PC-9 (cell line): ENCODE results near the gene CCDC80. TPM values are rescaled to one million over a fixed set of nuclear protein-coding genes. Genes with fewer than 3 reads are reported as not detected.

Experiments used
- BruUV-seq: library from RNA; stranded (reverse); fragments of 400-500 nt; replicated peaks from 2 replicates; lab custom pipeline; 2021; lab: Mats Ljungman, UMichigan
- CTCF ChIA-PET: fragments of 300-600 bp; sonication (Branson Sonifier 250); formaldehyde crosslinking; loops from one replicate; lab custom pipeline; 2022; ENCODE audit warnings: antibody characterized with exemption; lab: Charles Lee
- POLR2A ChIA-PET: fragments of 300-600 bp; sonication (Branson Sonifier 250); formaldehyde crosslinking; loops from one replicate; lab custom pipeline; 2022; ENCODE audit warnings: antibody characterized with exemption; ENCODE audit not compliant: unreplicated experiment; lab: Charles Lee
- DNase-seq, 2 experiments: peaks; one replicate each; pipeline versions ENCODE4 v3.0.0 to v3.0.0-alpha.2; 2015 to 2022; ENCODE audit warnings: mixed read lengths in 1 of 2
- H2AFZ ChIP-seq: fragments of 200-600 bp; sonication (generic); 2 replicates; pipeline ENCODE4 v1.8.1; 2017; ENCODE audit warnings: antibody characterized with exemption
- H3F3A ChIP-seq: fragments of 200-600 bp; sonication (generic); 2 replicates; pipeline ENCODE4 v1.8.1; 2017; ENCODE audit warnings: antibody characterized with exemption, mild to moderate bottlenecking, low read depth; ENCODE audit not compliant: insufficient read depth
- H3K27ac ChIP-seq: fragments of 200-600 bp; sonication (generic); 2 replicates; pipeline ENCODE4 v1.6.1; 2016; ENCODE audit warnings: mixed run types
- H3K27me3 ChIP-seq: fragments of 200-600 bp; sonication (generic); 2 replicates; pipeline ENCODE4 v1.6.1; 2016; ENCODE audit warnings: low read depth, mixed run types; ENCODE audit not compliant: insufficient read depth
- H3K36me3 ChIP-seq: fragments of 200-600 bp; sonication (generic); 2 replicates; pipeline ENCODE4 v1.6.1; 2016; ENCODE audit warnings: low read depth, mixed run types
- H3K4me1 ChIP-seq: fragments of 200-600 bp; sonication (generic); replicated peaks from 2 replicates; pipeline ENCODE4 v1.6.1; 2016; ENCODE audit warnings: mixed run types; ENCODE audit not compliant: insufficient read depth
- H3K4me2 ChIP-seq: fragments of 200-600 bp; sonication (generic); 2 replicates; pipeline ENCODE4 v1.6.1; 2017; ENCODE audit warnings: mixed run types
- H3K4me3 ChIP-seq: fragments of 200-600 bp; sonication (generic); 2 replicates; pipeline ENCODE4 v1.6.1; 2016; ENCODE audit warnings: mixed run types
- H3K79me2 ChIP-seq: fragments of 200-600 bp; sonication (generic); 2 replicates; pipeline ENCODE4 v1.6.1; 2017; ENCODE audit warnings: low read depth, mixed run types
- H3K9me2 ChIP-seq: fragments of 200-600 bp; sonication (generic); 2 replicates; pipeline ENCODE4 v1.8.1; 2017; ENCODE audit warnings: mild to moderate bottlenecking; ENCODE audit not compliant: insufficient read depth
- H3K9me3 ChIP-seq: fragments of 200-600 bp; sonication (generic); 2 replicates; pipeline ENCODE4 v1.8.1; 2016; ENCODE audit warnings: low read depth; ENCODE audit not compliant: insufficient read depth
- H4K20me1 ChIP-seq: fragments of 200-600 bp; sonication (generic); 2 replicates; pipeline ENCODE4 v1.8.1; 2017; ENCODE audit not compliant: insufficient read depth
- CTCF ChIP-seq: fragments of 200-600 bp; sonication (generic); conservative IDR thresholded peaks from 2 replicates; pipeline ENCODE4 v1.6.1; 2017; ENCODE audit warnings: mixed run types, antibody characterized with exemption, mild to moderate bottlenecking, moderate library complexity
- EZH2 ChIP-seq: fragments of 200-600 bp; sonication (generic); IDR thresholded peaks from 2 replicates; pipeline ENCODE4 v1.8.0; 2017; ENCODE audit warnings: antibody characterized with exemption, low read depth
- intact Hi-C: fragments of 100-400 bp; cut with micrococcal nuclease; formaldehyde crosslinking; loops from one replicate; pipeline ENCODE4 v1.10.0; 2022; ENCODE audit not compliant: unreplicated experiment
- total RNA-seq: library from RNA; stranded (reverse); gene quantifications from 2 replicates; pipeline ENCODE4 v1.2.3, GENCODE V29; 2021

The CCDC80 gene
- total RNA-seq, 1 experiment from 2014 or later, result 162 TPM

- ChIA-PET CTCF (interaction anchor here (0.5 to 0.7 kb wide), 2 partner anchors 165 to 174 kb away, joined by 3 to 12 read pairs; no protein-coding TSS in a partner anchor), POLR2A (interaction anchor here (0.5 kb wide), 1 partner anchor 846 kb away, joined by 15 read pairs; no protein-coding TSS in a partner anchor)
- Histone ChIP-seq H3K79me2 (peaks cover 57% of the 10 kb centered on the region), H3K4me2 (peak overlapping the region; percentile 80), H3K27me3 (no peaks in the 10 kb centered on the region), H3K36me3 (no peaks in the 10 kb centered on the region), H3K27ac (peak overlapping the region; percentile 88), H3F3A (peaks cover 20% of the 10 kb centered on the region), H4K20me1 (peaks cover 10% of the 10 kb centered on the region; the same call in 1 of the 2 replicates), H3K9me2 (no peaks in the 10 kb centered on the region), H3K9me3 (no peaks in the 10 kb centered on the region), H2AFZ (peak overlapping the region; percentile 93), H3K4me3 (peak overlapping the region; percentile 93), H3K4me1 (peaks cover 25% of the 10 kb centered on the region)
- intact Hi-C loops, result loop anchor here (5.0 to 10.0 kb wide), 2 partner anchors 431 to 1134 kb away; partner anchors contain the start of genes GTPBP8 and USF3
- TSS peak; percentile 59 for BruUV-seq
- DNase-seq, result peak; percentile 63 to 64
- no peak for TF ChIP-seq CTCF
- TF ChIP-seq EZH2, result no peak
Observed at GRCh38 chr3:112560721-112561483, 80.0 kb downstream of the CCDC80 start.

DNA sequence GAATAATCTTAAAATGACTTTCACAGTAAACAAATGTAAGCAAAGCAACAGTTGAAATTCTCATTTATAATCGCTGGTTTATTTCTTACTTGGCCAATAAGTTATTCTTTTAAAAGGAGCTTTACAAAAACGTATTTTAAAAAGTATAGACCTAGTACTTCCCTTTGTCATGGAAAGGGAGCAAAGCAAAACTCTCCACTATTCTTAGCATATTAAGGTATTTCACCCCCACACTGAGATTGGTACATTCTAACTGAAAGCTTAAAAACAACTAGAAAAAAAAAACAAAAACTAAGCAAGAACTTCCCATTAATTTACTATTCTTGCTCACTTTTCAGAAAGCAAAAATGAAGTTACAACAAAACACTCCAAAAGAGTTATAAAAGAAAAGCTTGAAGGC is 80.6 kb downstream of the CCDC80 start:
- Histone ChIP-seq H2AFZ (peak overlapping the region; percentile 93; the same call in 1 of the 2 replicates), H4K20me1 (peaks cover 14% of the 10 kb centered on the region; the same call in 1 of the 2 replicates), H3K9me3 (no peaks in the 10 kb centered on the region), H3K79me2 (peaks cover 63% of the 10 kb centered on the region), H3K4me3 (peak overlapping the region; percentile 93), H3F3A (peaks cover 20% of the 10 kb centered on the region), H3K4me2 (peak overlapping the region; percentile 80), H3K9me2 (no peaks in the 10 kb centered on the region), H3K27ac (peak overlapping the region; percentile 88), H3K27me3 (no peaks in the 10 kb centered on the region), H3K36me3 (no peaks in the 10 kb centered on the region), H3K4me1 (peaks cover 25% of the 10 kb centered on the region)
- ChIA-PET POLR2A (no interaction called here), CTCF (interaction anchor here (0.5 kb wide), 1 partner anchor 164 kb away, joined by 12 read pairs; no protein-coding TSS in a partner anchor)
- TF ChIP-seq EZH2 (no peak), CTCF (no peak)
- no TSS peak for BruUV-seq
- DNase-seq, result no peak
- intact Hi-C loops, result loop anchor here (5.0 to 10.0 kb wide), 2 partner anchors 432 to 1134 kb away; partner anchors contain the start of genes GTPBP8 and USF3

DNA sequence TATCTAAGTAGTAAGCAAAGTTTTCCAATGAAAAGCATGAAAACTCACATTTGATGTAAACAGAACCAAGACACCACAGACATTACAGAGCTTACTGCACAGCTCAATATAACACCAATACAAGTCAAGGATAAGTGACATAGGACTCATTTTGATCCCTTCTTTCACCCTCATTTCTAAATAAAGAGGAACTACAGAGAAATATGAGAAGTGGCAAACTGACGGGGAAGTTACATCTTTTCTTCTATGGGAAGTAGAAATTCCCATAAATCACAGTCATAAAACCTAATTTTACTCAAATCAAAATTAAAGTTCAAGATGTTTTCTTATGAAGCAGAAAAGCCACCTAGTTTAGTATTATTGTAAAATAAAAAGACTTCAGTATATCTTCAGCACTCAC is 83.0 kb downstream of the CCDC80 start:
- BruUV-seq, result no TSS peak
- Histone ChIP-seq H3K79me2 (peaks cover 75% of the 10 kb centered on the region), H3K4me2 (no peak overlapping the region), H3K4me3 (no peak overlapping the region), H2AFZ (no peak overlapping the region), H3K9me3 (no peaks in the 10 kb centered on the region), H3F3A (peaks cover 18% of the 10 kb centered on the region), H3K27ac (no peak overlapping the region), H4K20me1 (peaks cover 14% of the 10 kb centered on the region; the same call in 1 of the 2 replicates), H3K4me1 (peaks cover 18% of the 10 kb centered on the region), H3K36me3 (no peaks in the 10 kb centered on the region), H3K9me2 (no peaks in the 10 kb centered on the region), H3K27me3 (no peaks in the 10 kb centered on the region)
- TF ChIP-seq CTCF (no peak), EZH2 (no peak)
- intact Hi-C loops, result no loop called here
- ChIA-PET CTCF (interaction anchor here (0.7 kb wide), 1 partner anchor 27 kb away, joined by 4 read pairs; no protein-coding TSS in a partner anchor), POLR2A (interaction anchor here (0.6 kb wide), 1 partner anchor 15 kb away, joined by 3 read pairs; no protein-coding TSS in a partner anchor)
- no peak for DNase-seq
